Tibial nerve (tissue), 3 donors: ENCODE measurements around the gene ARHGEF4.

ENCODE experiments used
- CTCF ChIP-seq, 5 experiments: fragments of 200-600 bp in 3 of 5; fragments of 450-650 bp in 2 of 5; sonication (generic) in 3 of 5; IDR thresholded peaks; one replicate each; pipeline ENCODE4 v1.5.1; 2016 to 2019; ENCODE audit warnings: antibody characterized with exemption in 5 of 5, mild to moderate bottlenecking in 3 of 5, moderate library complexity in 2 of 5
- POLR2A ChIP-seq, 2 donors: fragments of 450-650 bp; IDR thresholded peaks; one replicate each; pipeline ENCODE4 v1.6.1; 2017; ENCODE audit warnings: antibody characterized with exemption in 2 of 2, mild to moderate bottlenecking in 2 of 2, moderate library complexity in 2 of 2

GRCh38 chr2:130852521-130853115, 15.9 kb downstream of the ARHGEF4 start:
- TF ChIP-seq CTCF (IDR thresholded peaks at IDR 0.05) (no peak), POLR2A (IDR thresholded peaks at IDR 0.05) (no peak)
